Measurements from ENCODE around the gene SMARCD3.

The SMARCD3 gene

GRCh38 chr7:151215396-151215795 lies 33.1 kb downstream of the SMARCD3 start:
- H3K9me3 ChIP-seq (ENCODE audit: control insufficient read depth, low read length), result no peaks in the 10 kb centered on the region
- no peak overlapping the region for H3K4me3 ChIP-seq (ENCODE audit: low read length)
- peaks cover 77% of the 10 kb centered on the region for H3K36me3 ChIP-seq (ENCODE audit: control insufficient read depth, insufficient read depth, low read length, severe bottlenecking)
- H3K27me3 ChIP-seq (replicated peaks; ENCODE audit: control insufficient read depth, insufficient read depth, low read length), result no peaks in the 10 kb centered on the region
- H3K4me1 ChIP-seq (ENCODE audit: control insufficient read depth, insufficient read depth, low read length), result no peaks in the 10 kb centered on the region
- no peak overlapping the region for H3K9ac ChIP-seq (ENCODE audit: low read length)
- DNase-seq (ENCODE audit: low read depth), result no peak

GRCh38 chr7:151213826-151214225 lies 34.7 kb downstream of the SMARCD3 start:
- Histone ChIP-seq H3K4me1 (ENCODE audit: control insufficient read depth, insufficient read depth, low read length) (no peaks in the 10 kb centered on the region), H3K4me3 (ENCODE audit: low read length) (no peak overlapping the region), H3K36me3 (ENCODE audit: control insufficient read depth, insufficient read depth, low read length, severe bottlenecking) (peaks cover 63% of the 10 kb centered on the region), H3K9me3 (ENCODE audit: control insufficient read depth, low read length) (no peaks in the 10 kb centered on the region), H3K9ac (ENCODE audit: low read length) (no peak overlapping the region), H3K27me3 (replicated peaks; ENCODE audit: control insufficient read depth, insufficient read depth, low read length) (no peaks in the 10 kb centered on the region)
- no peak for DNase-seq (ENCODE audit: low read depth)

GRCh38 chr7:151212626-151213025 lies 35.9 kb downstream of the SMARCD3 start:
- H3K36me3 ChIP-seq (ENCODE audit: control insufficient read depth, insufficient read depth, low read length, severe bottlenecking), result peaks cover 51% of the 10 kb centered on the region
- H3K9me3 ChIP-seq (ENCODE audit: control insufficient read depth, low read length), result no peaks in the 10 kb centered on the region
- H3K4me3 ChIP-seq (ENCODE audit: low read length), result no peak overlapping the region
- H3K4me1 ChIP-seq (ENCODE audit: control insufficient read depth, insufficient read depth, low read length), result no peaks in the 10 kb centered on the region
- no peak overlapping the region for H3K9ac ChIP-seq (ENCODE audit: low read length)
- no peak for DNase-seq (ENCODE audit: low read depth)
- peaks cover 6% of the 10 kb centered on the region for H3K27me3 ChIP-seq (replicated peaks; ENCODE audit: control insufficient read depth, insufficient read depth, low read length)

GRCh38 chr7:151211155-151211772 lies 37.2 kb downstream of the SMARCD3 start:
- no peaks in the 10 kb centered on the region for H3K9me3 ChIP-seq (ENCODE audit: control insufficient read depth, low read length)

GRCh38 chr7:151210087-151210854 lies 38.2 kb downstream of the SMARCD3 start, which contains the start of gene H2BK1:
Gene H2BK1, minus strand, starts transcription at chr7:151210488. Its CDS starts 170 bp downstream, at chr7:151210318.
- H3K9ac ChIP-seq (ENCODE audit: low read length), result no peak within 1 kb of the TSS
- H3K4me3 ChIP-seq (ENCODE audit: low read length), result no peak within 1 kb of the TSS
- H3K9me3 ChIP-seq (ENCODE audit: control insufficient read depth, low read length), result no peaks in the 10 kb centered on the region
- H3K36me3 ChIP-seq (ENCODE audit: control insufficient read depth, insufficient read depth, low read length, severe bottlenecking), result peaks cover 27% of the 10 kb centered on the region
- no peaks in the 10 kb centered on the region for H3K4me1 ChIP-seq (ENCODE audit: control insufficient read depth, insufficient read depth, low read length)
- H3K27me3 ChIP-seq (replicated peaks; ENCODE audit: control insufficient read depth, insufficient read depth, low read length), result peaks cover 25% of the 10 kb centered on the region
- no peak for DNase-seq (ENCODE audit: low read depth)

More at GRCh38 chr7:151211155-151211772, 37.2 kb downstream of the SMARCD3 start:
- H3K9ac ChIP-seq (ENCODE audit: low read length), result no peak overlapping the region
- H3K4me1 ChIP-seq (ENCODE audit: control insufficient read depth, insufficient read depth, low read length), result no peaks in the 10 kb centered on the region
- H3K36me3 ChIP-seq (ENCODE audit: control insufficient read depth, insufficient read depth, low read length, severe bottlenecking), result peaks cover 37% of the 10 kb centered on the region
- H3K27me3 ChIP-seq (replicated peaks; ENCODE audit: control insufficient read depth, insufficient read depth, low read length), result peaks cover 16% of the 10 kb centered on the region
- DNase-seq (ENCODE audit: low read depth), result no peak
- no peak overlapping the region for H3K4me3 ChIP-seq (ENCODE audit: low read length)

- Histone ChIP-seq H3K4me1 (ENCODE audit: control insufficient read depth, insufficient read depth, low read length) (no peaks in the 10 kb centered on the region), H3K36me3 (ENCODE audit: control insufficient read depth, insufficient read depth, low read length, severe bottlenecking) (peaks cover 20% of the 10 kb centered on the region), H3K4me3 (ENCODE audit: low read length) (no peak overlapping the region), H3K9me3 (ENCODE audit: control insufficient read depth, low read length) (no peaks in the 10 kb centered on the region), H3K27me3 (replicated peaks; ENCODE audit: control insufficient read depth, insufficient read depth, low read length) (peaks cover 32% of the 10 kb centered on the region), H3K9ac (ENCODE audit: low read length) (no peak overlapping the region)
- DNase-seq (ENCODE audit: low read depth), result no peak
These were observed 38.9 kb downstream of the SMARCD3 start for GRCh38 chr7:151209588-151209987.

- Histone ChIP-seq H3K4me1 (ENCODE audit: control insufficient read depth, insufficient read depth, low read length) (no peaks in the 10 kb centered on the region), H3K9me3 (ENCODE audit: control insufficient read depth, low read length) (no peaks in the 10 kb centered on the region), H3K9ac (ENCODE audit: low read length) (no peak overlapping the region), H3K27me3 (replicated peaks; ENCODE audit: control insufficient read depth, insufficient read depth, low read length) (peaks cover 44% of the 10 kb centered on the region), H3K36me3 (ENCODE audit: control insufficient read depth, insufficient read depth, low read length, severe bottlenecking) (peaks cover 8% of the 10 kb centered on the region), H3K4me3 (ENCODE audit: low read length) (no peak overlapping the region)
- DNase-seq (ENCODE audit: low read depth), result no peak
These were observed 40.1 kb downstream of the SMARCD3 start for GRCh38 chr7:151208253-151208862.

GRCh38 chr7:151207804-151208203 lies 40.7 kb downstream of the SMARCD3 start:
- no peaks in the 10 kb centered on the region for H3K4me1 ChIP-seq (ENCODE audit: control insufficient read depth, insufficient read depth, low read length)
- no peak overlapping the region for H3K9ac ChIP-seq (ENCODE audit: low read length)
- no peak for DNase-seq (ENCODE audit: low read depth)
- H3K27me3 ChIP-seq (replicated peaks; ENCODE audit: control insufficient read depth, insufficient read depth, low read length), result peaks cover 50% of the 10 kb centered on the region
- H3K36me3 ChIP-seq (ENCODE audit: control insufficient read depth, insufficient read depth, low read length, severe bottlenecking), result peaks cover 3% of the 10 kb centered on the region
- no peak overlapping the region for H3K4me3 ChIP-seq (ENCODE audit: low read length)
- H3K9me3 ChIP-seq (ENCODE audit: control insufficient read depth, low read length), result no peaks in the 10 kb centered on the region

- Histone ChIP-seq H3K4me3 (ENCODE audit: low read length) (no peak overlapping the region), H3K4me1 (ENCODE audit: control insufficient read depth, insufficient read depth, low read length) (no peaks in the 10 kb centered on the region), H3K36me3 (ENCODE audit: control insufficient read depth, insufficient read depth, low read length, severe bottlenecking) (peaks cover 3% of the 10 kb centered on the region), H3K9ac (ENCODE audit: low read length) (no peak overlapping the region), H3K27me3 (replicated peaks; ENCODE audit: control insufficient read depth, insufficient read depth, low read length) (peaks cover 55% of the 10 kb centered on the region), H3K9me3 (ENCODE audit: control insufficient read depth, low read length) (no peaks in the 10 kb centered on the region)
- DNase-seq (ENCODE audit: low read depth), result no peak
These were observed 41.2 kb downstream of the SMARCD3 start for GRCh38 chr7:151207315-151207714.

- Histone ChIP-seq H3K4me3 (ENCODE audit: low read length) (no peak overlapping the region), H3K36me3 (ENCODE audit: control insufficient read depth, insufficient read depth, low read length, severe bottlenecking) (peaks cover under 1% of the 10 kb centered on the region), H3K9ac (ENCODE audit: low read length) (no peak overlapping the region), H3K27me3 (replicated peaks; ENCODE audit: control insufficient read depth, insufficient read depth, low read length) (peaks cover 59% of the 10 kb centered on the region), H3K4me1 (ENCODE audit: control insufficient read depth, insufficient read depth, low read length) (no peaks in the 10 kb centered on the region), H3K9me3 (ENCODE audit: control insufficient read depth, low read length) (no peaks in the 10 kb centered on the region)
- DNase-seq (ENCODE audit: low read depth), result no peak
These were observed 41.6 kb downstream of the SMARCD3 start for GRCh38 chr7:151206914-151207313.

GRCh38 chr7:151205730-151206129 lies 42.8 kb downstream of the SMARCD3 start:
- Histone ChIP-seq H3K27me3 (replicated peaks; ENCODE audit: control insufficient read depth, insufficient read depth, low read length) (peaks cover 69% of the 10 kb centered on the region), H3K36me3 (ENCODE audit: control insufficient read depth, insufficient read depth, low read length, severe bottlenecking) (no peaks in the 10 kb centered on the region), H3K9ac (ENCODE audit: low read length) (no peak overlapping the region), H3K4me1 (ENCODE audit: control insufficient read depth, insufficient read depth, low read length) (no peaks in the 10 kb centered on the region), H3K4me3 (ENCODE audit: low read length) (no peak overlapping the region), H3K9me3 (ENCODE audit: control insufficient read depth, low read length) (no peaks in the 10 kb centered on the region)
- DNase-seq (ENCODE audit: low read depth), result no peak
